T-helper 1 cell treated with Interleukin-12 subunit alpha and Interleukin-12 subunit beta and Interleukin-4 antibody, amounts not matched to agents 30 ng/mL and 1 ng/mL, for 36 hours (primary cell): Measurements from ENCODE around the gene QRICH1. TPM values are rescaled to one million over a fixed set of nuclear protein-coding genes. Genes with fewer than 3 reads are reported as not detected.

Source experiments
- intact Hi-C: fragments of 100-400 bp; cut with micrococcal nuclease; formaldehyde crosslinking; loops from one replicate; pipeline ENCODE4 v1.15.1; 2024
- total RNA-seq: library from RNA; stranded (reverse); gene quantifications from 2 replicates; pipeline ENCODE4 v1.2.3, GENCODE V29; 2022

QRICH1 gene
- total RNA-seq, 1 donor from 2014 or later = 150 TPM

GRCh38 chr3:49005998-49006397 is 87.9 kb downstream of the QRICH1 start:
- intact Hi-C loops = loop anchor here (2.0 to 10.0 kb wide), 7 partner anchors 87 to 931 kb away; partner anchors contain the start of genes APEH, ARIH2, CELSR3 and RHOA

DNA sequence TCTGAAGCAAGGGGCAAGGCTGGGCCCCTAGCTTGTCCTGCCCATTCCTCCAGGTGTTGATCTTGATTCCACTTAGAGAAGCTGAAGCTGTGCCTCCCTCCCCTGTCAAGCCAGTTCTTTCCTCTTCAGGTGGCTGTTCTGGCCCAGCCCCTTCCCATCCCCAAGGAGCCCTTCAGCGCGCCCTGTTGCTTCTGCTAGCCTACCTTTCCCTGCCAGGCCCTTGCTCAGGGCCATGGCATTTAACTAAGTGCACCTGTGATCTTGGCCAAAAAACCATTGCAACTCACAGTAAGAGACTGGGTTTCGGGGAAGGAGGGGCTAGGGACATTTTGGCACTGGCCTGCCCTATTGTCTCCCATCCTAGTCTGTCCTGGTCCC is 88.6 kb downstream of the QRICH1 start:
- intact Hi-C loops = loop anchor here (5.0 to 10.0 kb wide), 6 partner anchors 343 to 932 kb away; partner anchors contain the start of genes APEH, CELSR3, RHOA and TCTA

DNA sequence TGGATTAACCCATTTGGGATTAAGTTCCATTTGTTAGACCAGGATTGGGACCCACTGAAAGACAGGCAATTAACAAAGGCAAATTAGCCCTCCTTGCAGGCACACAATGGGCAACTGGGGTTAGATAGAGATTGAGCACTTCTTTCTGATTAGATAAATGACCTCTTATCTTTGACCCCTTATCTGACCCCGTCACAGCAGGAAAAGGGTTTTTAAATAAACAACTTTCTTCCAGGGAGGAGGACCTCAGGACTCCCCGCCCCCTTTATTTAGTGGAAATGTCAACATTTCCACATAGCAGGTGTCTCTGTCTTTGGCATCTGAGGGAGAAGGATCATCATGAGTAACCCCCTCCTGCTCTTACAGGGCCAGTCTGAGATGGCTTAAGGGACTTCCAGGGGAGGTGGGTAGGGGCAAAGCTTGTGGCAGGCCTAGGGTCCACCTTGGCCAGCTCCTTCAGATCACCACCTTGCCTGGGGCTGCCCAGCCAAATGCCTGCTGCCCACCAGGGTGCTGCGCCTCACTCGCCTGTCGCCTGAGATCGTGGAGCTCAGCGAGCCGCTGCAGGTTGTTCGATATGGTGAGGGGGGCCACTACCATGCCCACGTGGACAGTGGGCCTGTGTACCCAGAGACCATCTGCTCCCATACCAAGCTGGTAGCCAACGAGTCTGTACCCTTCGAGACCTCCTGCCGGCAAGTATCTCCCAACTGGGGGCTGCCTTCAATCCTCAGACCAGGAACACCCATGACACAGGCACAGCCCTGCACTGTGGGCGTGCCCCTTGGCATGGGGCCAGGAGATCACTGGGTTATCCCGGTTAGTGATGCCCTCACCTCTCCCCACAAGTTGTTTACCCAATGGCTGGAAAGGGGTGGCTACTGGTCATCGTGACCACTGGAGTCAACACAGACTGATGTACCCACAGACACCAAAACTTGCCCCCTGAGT is 89.2 kb downstream of the QRICH1 start:
- intact Hi-C loops = loop anchor here (5.0 to 10.0 kb wide), 6 partner anchors 342 to 933 kb away; partner anchors contain the start of genes APEH, CELSR3, RHOA and TCTA

DNA sequence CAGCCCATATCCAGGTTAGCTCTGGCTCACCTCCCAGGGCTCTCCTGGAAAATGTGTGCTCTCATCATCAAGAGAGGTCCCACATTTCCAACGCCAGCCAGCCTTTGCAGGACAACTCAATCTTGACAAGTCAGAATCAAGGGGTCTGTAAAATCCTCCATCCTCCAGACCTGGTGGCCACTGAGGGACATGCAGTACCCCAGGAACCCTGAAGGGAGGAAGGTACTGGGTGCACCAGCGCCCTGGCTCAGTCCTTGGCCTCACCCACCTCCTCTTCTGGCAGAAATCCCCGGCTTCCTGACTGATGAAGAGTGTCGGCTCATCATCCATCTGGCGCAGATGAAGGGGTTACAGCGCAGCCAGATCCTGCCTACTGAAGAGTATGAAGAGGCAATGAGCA is 92.7 kb downstream of the QRICH1 start:
- intact Hi-C loops = loop anchor here (10.0 kb wide), 1 partner anchor 526 kb away; no protein-coding TSS in a partner anchor

GRCh38 chr3:48999085-48999858 is 94.6 kb downstream of the QRICH1 start:
- intact Hi-C loops = no loop called here

DNA sequence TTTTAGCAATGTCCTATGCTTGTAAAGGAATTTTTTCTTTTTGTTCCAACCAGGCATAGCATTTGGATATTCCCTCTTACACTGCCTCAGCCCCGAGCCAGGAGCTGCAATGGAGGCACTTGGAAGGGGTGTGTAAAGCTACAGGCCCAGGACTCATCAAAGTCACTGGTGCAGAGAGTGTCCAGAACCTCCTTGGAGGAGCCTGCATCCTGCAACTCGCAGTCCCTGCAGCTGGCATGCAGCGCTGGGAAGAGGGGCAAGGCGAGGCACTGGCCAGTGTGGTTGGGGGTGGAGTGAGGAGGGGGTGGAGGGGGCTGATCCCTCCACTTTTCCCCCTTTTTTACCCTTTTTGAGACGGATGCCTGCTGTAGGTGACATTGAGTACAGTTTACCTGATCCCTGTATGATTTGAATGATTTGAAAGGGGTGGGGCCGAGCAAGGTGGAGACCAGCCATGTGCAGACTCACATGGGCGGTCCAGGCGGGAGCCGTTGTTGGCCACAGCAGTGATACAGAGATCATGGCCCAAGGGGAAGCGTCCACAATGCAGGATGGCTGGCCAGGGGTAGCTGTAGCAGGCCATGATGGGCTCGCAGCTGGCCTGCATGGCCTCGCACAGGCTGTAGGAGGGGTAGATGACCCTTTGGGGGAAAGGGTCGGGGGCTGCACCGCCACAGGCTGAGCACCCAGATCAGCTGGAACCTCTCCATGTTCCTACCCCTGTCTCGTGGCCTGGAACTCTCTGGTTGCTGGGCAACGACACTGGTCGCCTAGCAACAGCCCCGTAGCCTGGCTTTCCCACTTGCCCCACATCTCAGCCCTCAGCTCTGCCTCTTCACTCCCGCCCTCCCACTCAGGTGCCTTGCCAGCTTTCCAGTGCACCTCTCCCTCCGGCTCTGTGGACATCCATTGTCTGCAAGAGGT is 95.9 kb downstream of the QRICH1 start:
- intact Hi-C loops = no loop called here

GRCh38 chr3:48997102-48997635 is 96.7 kb downstream of the QRICH1 start:
- intact Hi-C loops = no loop called here

DNA sequence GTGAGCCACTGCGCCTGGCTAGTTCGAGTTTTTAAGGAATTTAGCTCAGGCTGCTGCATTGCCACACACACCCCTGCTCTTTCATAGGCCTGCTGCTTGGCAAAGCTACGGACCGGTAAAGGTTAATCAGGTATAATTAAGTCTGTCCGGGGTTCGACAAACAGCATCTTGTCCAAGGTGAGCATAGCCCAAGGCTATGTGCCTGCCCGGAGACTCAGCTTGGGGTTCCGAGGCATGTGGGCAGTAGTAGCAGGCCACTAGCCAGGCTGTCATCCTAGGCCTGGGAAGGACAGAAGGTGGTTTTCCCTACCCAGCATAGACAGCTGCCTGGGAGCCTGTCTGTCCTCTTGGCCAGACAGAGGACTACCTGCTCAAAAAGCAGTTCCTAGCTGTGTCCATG is 97.2 kb downstream of the QRICH1 start:
- intact Hi-C loops = no loop called here

DNA sequence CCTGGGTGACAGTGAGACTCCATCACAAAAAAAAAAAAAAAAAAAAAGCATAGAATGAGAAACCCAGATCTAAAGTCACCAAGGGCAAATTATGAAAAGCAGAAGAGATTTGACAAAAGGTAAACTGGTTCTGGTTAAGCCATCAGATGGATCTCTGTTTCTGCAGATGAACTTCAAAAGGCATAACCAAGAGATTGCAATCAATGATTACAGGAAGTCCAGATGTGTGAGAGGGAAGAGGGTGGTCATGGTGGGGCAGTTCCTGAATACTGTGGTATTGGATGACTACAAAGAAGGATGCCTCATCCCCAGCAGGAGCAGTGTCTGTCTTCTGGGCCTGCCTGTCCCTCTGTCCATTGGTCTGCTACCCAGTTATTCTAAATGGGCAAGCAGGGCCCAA is 100.0 kb downstream of the QRICH1 start:
- intact Hi-C loops = no loop called here

GRCh38 chr3:48991851-48992545 is 101.9 kb downstream of the QRICH1 start:
- intact Hi-C loops = no loop called here

DNA sequence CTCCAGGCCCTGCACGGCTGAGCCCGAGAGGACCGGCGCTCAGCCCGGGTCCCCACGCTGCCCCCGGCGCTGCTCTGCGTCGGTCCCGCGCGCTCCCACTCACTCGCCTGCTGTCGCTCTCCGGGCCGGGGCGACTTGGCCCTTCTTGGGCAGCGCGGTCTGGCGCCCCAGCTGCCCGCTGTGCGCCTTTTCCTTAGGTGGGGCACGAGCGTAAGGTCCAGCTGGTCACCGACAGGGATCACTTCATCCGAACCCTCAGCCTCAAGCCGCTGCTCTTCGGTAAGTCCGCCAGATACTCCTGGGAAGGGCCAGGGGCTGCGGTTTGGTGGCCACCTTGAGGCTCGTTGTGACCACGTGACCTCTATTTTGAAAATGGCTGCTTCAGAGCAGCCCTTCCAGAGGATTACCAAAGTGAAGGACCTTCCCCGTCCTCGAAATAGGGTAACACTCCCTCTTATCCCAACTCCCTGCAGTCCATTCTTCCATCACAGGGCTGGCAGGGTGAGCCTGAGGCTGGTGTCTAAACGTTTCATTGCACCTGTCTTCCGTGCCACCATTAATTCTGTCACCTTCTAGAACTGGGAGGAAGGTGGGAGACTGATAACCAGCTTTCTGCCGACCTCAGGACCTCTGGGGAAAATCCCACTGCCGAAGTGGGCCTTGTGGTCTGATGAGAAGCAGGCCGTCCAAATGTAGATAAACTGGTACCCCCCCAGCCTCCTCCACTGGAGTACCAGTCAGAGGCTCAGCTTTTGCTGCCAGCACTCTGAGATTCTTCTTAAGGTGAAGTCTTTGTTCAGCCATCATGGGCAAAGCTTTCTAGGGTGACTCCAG is 103.0 kb downstream of the QRICH1 start:
- intact Hi-C loops = loop anchor here (1.0 kb wide), 2 partner anchors 16 to 30 kb away; partner anchors contain the start of gene WDR6

DNA sequence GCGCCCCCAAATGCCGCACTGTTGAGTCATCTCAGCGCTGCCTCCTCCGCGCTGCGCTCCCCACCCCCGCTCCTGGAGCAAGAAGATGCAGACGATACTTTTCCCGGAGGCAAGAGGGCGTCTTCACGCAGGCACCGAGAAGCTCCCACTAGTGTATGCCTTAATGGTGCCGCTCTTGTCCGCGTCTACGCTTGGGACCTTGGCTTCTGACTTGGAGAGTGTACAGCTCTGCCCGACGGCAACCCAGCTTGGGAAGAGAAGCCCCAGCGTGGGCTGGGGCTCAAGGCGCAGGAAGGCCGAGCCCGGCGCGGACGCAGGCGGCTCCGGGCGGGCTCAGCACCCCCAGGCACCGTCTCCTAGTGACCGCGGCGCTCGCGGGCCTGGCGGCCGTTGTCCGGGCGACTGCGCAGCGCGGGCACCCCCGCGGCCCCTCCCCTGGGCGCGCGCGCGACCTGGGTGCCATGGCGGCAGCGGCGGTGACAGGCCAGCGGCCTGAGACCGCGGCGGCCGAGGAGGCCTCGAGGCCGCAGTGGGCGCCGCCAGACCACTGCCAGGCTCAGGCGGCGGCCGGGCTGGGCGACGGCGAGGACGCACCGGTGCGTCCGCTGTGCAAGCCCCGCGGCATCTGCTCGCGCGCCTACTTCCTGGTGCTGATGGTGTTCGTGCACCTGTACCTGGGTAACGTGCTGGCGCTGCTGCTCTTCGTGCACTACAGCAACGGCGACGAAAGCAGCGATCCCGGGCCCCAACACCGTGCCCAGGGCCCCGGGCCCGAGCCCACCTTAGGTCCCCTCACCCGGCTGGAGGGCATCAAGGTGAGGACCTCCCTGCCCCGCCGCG is 103.9 kb downstream of the QRICH1 start, which contains the start of gene P4HTM:
TSS of gene P4HTM (plus strand) at position 446 of the 840 bp plus-strand sequence. CDS start at position 462, 16 bp downstream.
- intact Hi-C loops = loop anchor here (1.0 kb wide), 2 partner anchors 17 to 31 kb away; partner anchors contain the start of gene WDR6

DNA sequence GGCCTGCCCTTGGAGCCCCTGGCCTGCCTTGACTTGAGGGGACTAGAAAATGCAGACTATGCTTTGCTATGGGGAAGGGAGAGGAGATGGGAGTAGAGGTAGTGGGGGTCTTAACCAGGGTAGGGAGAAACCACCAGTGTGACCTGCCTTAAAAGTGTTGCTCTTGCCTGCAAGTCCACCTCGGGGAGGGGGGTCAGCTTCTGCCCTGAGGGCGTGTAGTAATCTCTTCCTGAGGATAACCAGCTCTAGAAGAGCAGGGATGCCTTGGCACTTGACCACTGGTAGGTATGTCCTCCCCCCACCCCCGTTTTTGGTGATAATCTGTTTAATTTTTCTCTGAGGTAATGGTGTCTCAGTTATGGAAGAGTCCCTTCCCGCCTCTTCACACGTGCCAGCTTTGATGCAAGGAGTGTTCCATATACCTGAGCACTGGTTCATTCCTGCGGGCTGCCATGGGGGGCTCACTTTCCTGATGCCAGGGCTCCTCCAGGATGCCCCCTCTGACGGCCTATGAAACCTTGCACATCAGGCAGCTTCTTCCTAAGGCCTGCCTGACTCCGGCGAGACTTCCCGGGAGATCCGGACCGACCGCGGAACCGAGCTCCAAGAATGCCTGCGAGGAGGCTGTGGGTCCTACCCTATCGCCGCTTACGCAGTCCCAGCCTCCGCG is 104.6 kb downstream of the QRICH1 start:
- intact Hi-C loops = no loop called here

GRCh38 chr3:48985831-48986376 is 108.0 kb downstream of the QRICH1 start:
- intact Hi-C loops = no loop called here

GRCh38 chr3:48984663-48985062 is 109.2 kb downstream of the QRICH1 start:
- intact Hi-C loops = no loop called here

DNA sequence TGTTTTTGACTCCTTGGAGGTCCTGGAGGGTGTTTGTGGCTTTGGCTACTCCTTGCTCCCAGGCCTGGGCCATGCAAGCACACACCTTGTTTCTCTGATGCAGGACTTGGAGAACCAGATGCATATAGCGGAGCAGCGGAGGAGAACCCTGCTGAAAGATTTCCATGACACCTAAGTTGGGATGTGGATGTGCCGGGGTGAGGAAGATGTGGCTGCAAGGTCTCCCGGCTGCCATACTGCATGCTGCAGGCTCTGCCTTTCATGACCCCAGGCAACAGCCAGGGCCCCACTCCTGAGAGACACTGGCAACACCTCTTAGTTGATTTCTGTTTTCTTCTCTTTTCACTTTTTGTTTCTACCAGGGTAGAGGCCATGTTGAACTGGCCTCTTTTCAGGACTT is 110.8 kb downstream of the QRICH1 start:
- intact Hi-C loops = no loop called here

GRCh38 chr3:48982686-48983085 is 111.2 kb downstream of the QRICH1 start:
- intact Hi-C loops = no loop called here
